Skeletal muscle tissue (tissue), 4 donors: ENCODE data around the gene HPS1. TPM values are rescaled to one million over a fixed set of nuclear protein-coding genes. Genes with fewer than 3 reads are reported as not detected.

Source experiments
- H3K27ac ChIP-seq: one replicate; pipeline ENCODE4 v1.7.0; 2013; ENCODE audit warnings: mild to moderate bottlenecking, low read depth, low read length, inconsistent platforms
- H3K27me3 ChIP-seq, 3 donors: one replicate each; pipeline ENCODE4 v1.7.0; 2013; ENCODE audit warnings: low read length in 3 of 3; ENCODE audit not compliant: control insufficient read depth in 3 of 3, insufficient read depth in 3 of 3
- H3K36me3 ChIP-seq, 3 donors: one replicate each; pipeline ENCODE4 v1.7.0; 2013; ENCODE audit warnings: low read length in 3 of 3; ENCODE audit not compliant: control insufficient read depth in 3 of 3, insufficient read depth in 3 of 3
- H3K4me1 ChIP-seq, 3 donors: one replicate each; pipeline ENCODE4 v1.7.0; 2013; ENCODE audit warnings: low read length in 3 of 3, mild to moderate bottlenecking in 3 of 3; ENCODE audit not compliant: control insufficient read depth in 3 of 3, insufficient read depth in 3 of 3
- H3K4me3 ChIP-seq, 3 donors: one replicate each; pipeline ENCODE4 v1.7.0; 2013; ENCODE audit warnings: low read length in 3 of 3
- H3K9ac ChIP-seq, 3 donors: one replicate each; pipeline ENCODE4 v1.7.0; 2013; ENCODE audit warnings: low read length in 3 of 3, mild to moderate bottlenecking in 3 of 3, moderate library complexity in 2 of 3, low read depth in 1 of 3
- H3K9me3 ChIP-seq, 3 donors: one replicate each; pipeline ENCODE4 v1.7.0; 2013; ENCODE audit warnings: low read length in 3 of 3; ENCODE audit not compliant: control insufficient read depth in 3 of 3
- total RNA-seq: library from RNA; depleted of rRNA; stranded (reverse); fragments of >200 nt; gene quantifications from one replicate; pipeline ENCODE4 v1.2.3, GENCODE V29; 2014
- donor health status: Osteomylitis.

HPS1 gene
- total RNA-seq, 1 donor from 2014 or later: 8.9 TPM

GRCh38 chr10:98453729-98454128, 7.0 kb upstream of the HPS1 start:
- Histone ChIP-seq H3K9ac (no peak overlapping the region), H3K4me3 (no peak overlapping the region), H3K36me3 (no peaks in the 10 kb centered on the region), H3K27ac (no peak overlapping the region), H3K27me3 (peaks cover 2 to 4% (median 2%) of the 10 kb centered on the region in 3 donors), H3K4me1 (no peaks in the 10 kb centered on the region), H3K9me3 (no peaks in the 10 kb centered on the region)

DNA sequence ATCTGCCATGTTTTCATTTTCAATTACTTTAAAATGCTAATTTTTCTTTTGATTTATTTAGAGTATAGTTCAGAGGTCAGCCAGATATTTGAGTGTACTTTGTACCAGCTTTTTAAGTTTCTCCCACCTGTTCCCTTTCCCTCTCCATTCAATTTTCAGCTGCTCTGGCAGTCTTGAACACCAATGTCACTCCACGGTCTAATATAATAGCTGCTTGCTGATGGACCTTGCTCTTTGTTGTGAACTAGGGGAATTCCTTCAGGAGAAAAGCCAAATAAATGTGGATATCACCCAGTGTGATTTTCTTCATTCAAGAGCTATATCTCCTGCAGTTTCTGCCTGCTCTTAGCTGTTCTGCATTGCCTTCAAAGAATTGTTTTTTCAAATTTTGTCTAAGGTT, 3.9 kb upstream of the HPS1 start:
- no peaks in the 10 kb centered on the region for H3K36me3 ChIP-seq
- no peak overlapping the region for H3K4me3 ChIP-seq
- peaks cover 5 to 6% (median 5%) of the 10 kb centered on the region in 3 donors for H3K4me1 ChIP-seq
- H3K9me3 ChIP-seq: no peaks in the 10 kb centered on the region
- H3K27ac ChIP-seq: no peak overlapping the region
- no peak overlapping the region for H3K9ac ChIP-seq
- H3K27me3 ChIP-seq: no peaks in the 10 kb centered on the region

- Histone ChIP-seq H3K9ac (no peak overlapping the region), H3K4me1 (peaks cover 5 to 7% (median 5%) of the 10 kb centered on the region in 3 donors), H3K27me3 (no peaks in the 10 kb centered on the region), H3K27ac (no peak overlapping the region), H3K9me3 (no peaks in the 10 kb centered on the region), H3K4me3 (no peak overlapping the region), H3K36me3 (peaks cover 0 to 6% (median 4%) of the 10 kb centered on the region in 3 donors)
Observed at GRCh38 chr10:98449287-98449686, 2.6 kb upstream of the HPS1 start.

- Histone ChIP-seq H3K9me3 (no peaks in the 10 kb centered on the region), H3K4me1 (peaks cover 5 to 7% (median 5%) of the 10 kb centered on the region in 3 donors), H3K9ac (peak overlapping the region; percentile 86 to 94 (median 92)), H3K36me3 (peaks cover 7 to 23% (median 9%) of the 10 kb centered on the region in 3 donors), H3K27ac (peak overlapping the region; percentile 87), H3K4me3 (peak overlapping the region; percentile 91 to 92 (median 92)), H3K27me3 (no peaks in the 10 kb centered on the region)
Observed at GRCh38 chr10:98446151-98446660, 529 bp downstream of the HPS1 start.

DNA sequence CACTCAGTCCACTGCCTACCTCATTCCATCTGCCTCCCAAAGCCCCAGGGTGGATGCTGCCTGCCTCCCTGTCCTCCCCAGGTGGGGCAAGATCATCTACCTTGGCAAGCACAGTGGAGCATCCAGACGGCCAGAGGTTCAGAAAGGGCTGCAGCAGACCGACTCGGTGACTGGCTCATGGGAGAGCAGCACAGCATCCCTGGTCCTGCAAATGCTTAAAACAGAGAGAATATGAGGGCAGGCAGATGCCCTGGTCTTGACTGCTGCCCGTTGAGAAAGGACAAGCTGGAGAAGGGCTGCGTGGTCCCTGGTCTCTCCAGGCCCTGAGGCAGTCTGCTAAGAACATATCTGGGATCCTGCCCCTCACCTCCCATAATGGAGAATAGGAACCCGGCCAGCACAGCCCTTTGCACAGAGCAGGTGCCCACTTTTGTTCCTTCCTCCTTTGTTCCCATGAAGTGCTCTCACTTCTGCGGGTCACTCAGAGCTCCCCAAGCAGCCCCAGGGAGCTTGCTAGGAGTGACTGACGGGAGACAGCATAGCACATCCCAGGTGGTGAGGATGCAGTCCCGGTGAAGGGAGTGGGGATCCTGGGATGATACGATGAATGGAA, 1.4 kb downstream of the HPS1 start:
- Histone ChIP-seq H3K36me3 (peaks cover 7 to 23% (median 9%) of the 10 kb centered on the region in 3 donors), H3K4me3 (peak overlapping the region in 2 of 3 donors; percentile 4 to 91), H3K9me3 (no peaks in the 10 kb centered on the region), H3K4me1 (peaks cover 5 to 7% (median 5%) of the 10 kb centered on the region in 3 donors), H3K27me3 (no peaks in the 10 kb centered on the region), H3K27ac (no peak overlapping the region), H3K9ac (peak overlapping the region in 1 of 3 donors; percentile 25)

DNA sequence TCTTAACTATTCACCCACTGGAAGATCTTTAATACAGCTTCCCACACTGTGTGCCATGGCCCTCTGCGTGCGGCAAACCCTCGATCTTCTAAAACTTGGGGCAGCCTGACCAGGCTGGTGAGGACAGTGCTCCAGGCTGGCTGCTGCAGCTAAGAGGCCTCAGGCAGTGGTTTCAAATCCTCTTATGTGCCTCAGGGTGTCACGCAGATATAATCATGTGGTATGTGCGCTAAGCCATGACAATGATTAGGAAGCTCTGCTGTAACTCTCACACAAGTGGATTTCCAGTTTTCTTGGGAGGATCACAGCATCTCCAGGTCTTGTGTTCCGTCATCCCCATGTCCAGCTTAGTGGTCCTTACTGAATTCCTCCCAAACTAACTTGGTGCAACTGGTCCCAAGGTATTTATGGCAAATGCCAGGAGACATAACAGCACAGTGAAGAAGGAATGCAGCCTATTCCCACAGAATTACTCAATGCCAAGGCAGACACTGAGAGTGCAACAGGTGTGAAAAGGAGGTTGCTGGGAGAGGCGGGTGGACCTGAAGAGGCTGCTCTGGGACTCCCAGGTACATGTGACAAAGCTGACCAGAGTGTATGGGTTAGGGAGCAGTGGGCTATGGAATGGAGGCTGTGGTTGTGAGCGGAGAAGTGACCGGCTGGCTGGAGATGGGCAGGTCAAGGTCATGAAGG, 2.3 kb downstream of the HPS1 start:
- Histone ChIP-seq H3K9me3 (no peaks in the 10 kb centered on the region), H3K27ac (no peak overlapping the region), H3K4me1 (peaks cover 5 to 7% (median 5%) of the 10 kb centered on the region in 3 donors), H3K9ac (no peak overlapping the region), H3K4me3 (no peak overlapping the region), H3K36me3 (peaks cover 7 to 26% (median 9%) of the 10 kb centered on the region in 3 donors), H3K27me3 (no peaks in the 10 kb centered on the region)

DNA sequence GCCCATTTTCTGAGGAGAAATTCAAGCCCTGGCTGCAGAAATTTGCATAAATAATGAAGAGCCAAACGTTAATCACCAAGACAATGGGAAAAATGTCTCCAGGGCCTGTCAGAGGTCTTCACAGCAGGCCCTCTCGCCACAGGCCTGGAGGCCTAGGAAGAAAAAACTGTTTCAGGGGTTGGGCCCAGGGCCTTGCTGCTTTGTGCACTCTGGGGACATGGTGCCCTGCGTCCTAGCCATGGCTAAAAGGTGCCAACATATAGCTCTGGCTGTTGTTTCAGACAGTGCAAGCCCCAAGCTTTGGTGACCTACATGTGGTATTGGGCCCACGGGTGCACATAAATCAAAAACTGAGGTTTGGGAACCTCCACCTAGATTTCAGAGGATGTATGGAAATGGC, 8.0 kb downstream of the HPS1 start:
- Histone ChIP-seq H3K9ac (no peak overlapping the region), H3K4me1 (no peaks in the 10 kb centered on the region), H3K4me3 (no peak overlapping the region), H3K27me3 (no peaks in the 10 kb centered on the region), H3K9me3 (no peaks in the 10 kb centered on the region), H3K27ac (no peak overlapping the region), H3K36me3 (peaks cover 25 to 45% (median 32%) of the 10 kb centered on the region in 3 donors)

GRCh38 chr10:98436704-98437103, 10.0 kb downstream of the HPS1 start:
- Histone ChIP-seq H3K4me1 (no peaks in the 10 kb centered on the region), H3K4me3 (no peak overlapping the region), H3K36me3 (peaks cover 26 to 38% (median 31%) of the 10 kb centered on the region in 3 donors), H3K9me3 (no peaks in the 10 kb centered on the region), H3K27ac (no peak overlapping the region), H3K9ac (no peak overlapping the region), H3K27me3 (no peaks in the 10 kb centered on the region)

GRCh38 chr10:98435178-98435577, 11.6 kb downstream of the HPS1 start:
- H3K27me3 ChIP-seq: no peaks in the 10 kb centered on the region
- H3K27ac ChIP-seq: no peak overlapping the region
- H3K4me1 ChIP-seq: no peaks in the 10 kb centered on the region
- no peak overlapping the region for H3K4me3 ChIP-seq
- peaks cover 38 to 52% (median 43%) of the 10 kb centered on the region in 3 donors for H3K36me3 ChIP-seq
- no peaks in the 10 kb centered on the region for H3K9me3 ChIP-seq
- H3K9ac ChIP-seq: no peak overlapping the region
